ENCODE data around the gene TRA2A.

TRA2A gene

GRCh38 chr7:23531794-23532489 is at the start of gene TRA2A:
Gene TRA2A (minus strand): TSS chr7:23531981. CDS start chr7:23531824, 157 bp downstream.
- Histone ChIP-seq H3K4me3 (ENCODE audit: low read length) (peak within 1 kb of the TSS; percentile 89), H3K36me3 (ENCODE audit: control insufficient read depth, insufficient read depth, low read length) (no peaks in the 10 kb centered on the region), H3K9ac (ENCODE audit: low read length) (peak within 1 kb of the TSS; percentile 99), H3K27me3 (ENCODE audit: control insufficient read depth, insufficient read depth, low read length) (no peaks in the 10 kb centered on the region), H3K9me3 (ENCODE audit: control insufficient read depth, low read length) (no peaks in the 10 kb centered on the region), H3K4me1 (ENCODE audit: control insufficient read depth, insufficient read depth, low read length) (peaks cover 17% of the 10 kb centered on the region)

- Histone ChIP-seq H3K4me1 (ENCODE audit: control insufficient read depth, insufficient read depth, low read length) (no peaks in the 10 kb centered on the region), H3K27me3 (ENCODE audit: control insufficient read depth, insufficient read depth, low read length) (no peaks in the 10 kb centered on the region), H3K36me3 (ENCODE audit: control insufficient read depth, insufficient read depth, low read length) (no peaks in the 10 kb centered on the region), H3K9me3 (ENCODE audit: control insufficient read depth, low read length) (no peaks in the 10 kb centered on the region), H3K4me3 (ENCODE audit: low read length) (no peak overlapping the region), H3K9ac (ENCODE audit: low read length) (no peak overlapping the region)
Measured at GRCh38 chr7:23570592-23571200, 38.9 kb upstream of the TRA2A start.

- Histone ChIP-seq H3K27me3 (ENCODE audit: control insufficient read depth, insufficient read depth, low read length) (peaks cover 3% of the 10 kb centered on the region), H3K9me3 (ENCODE audit: control insufficient read depth, low read length) (no peaks in the 10 kb centered on the region), H3K36me3 (ENCODE audit: control insufficient read depth, insufficient read depth, low read length) (no peaks in the 10 kb centered on the region), H3K4me1 (ENCODE audit: control insufficient read depth, insufficient read depth, low read length) (no peaks in the 10 kb centered on the region), H3K9ac (ENCODE audit: low read length) (no peak overlapping the region), H3K4me3 (ENCODE audit: low read length) (no peak overlapping the region)
Measured at GRCh38 chr7:23558303-23558702, 26.5 kb upstream of the TRA2A start.

GRCh38 chr7:23547662-23548061 is 15.9 kb upstream of the TRA2A start:
- no peaks in the 10 kb centered on the region for H3K9me3 ChIP-seq (ENCODE audit: control insufficient read depth, low read length)
- H3K27me3 ChIP-seq (ENCODE audit: control insufficient read depth, insufficient read depth, low read length): no peaks in the 10 kb centered on the region
- H3K36me3 ChIP-seq (ENCODE audit: control insufficient read depth, insufficient read depth, low read length): no peaks in the 10 kb centered on the region
- H3K4me3 ChIP-seq (ENCODE audit: low read length): no peak overlapping the region
- H3K9ac ChIP-seq (ENCODE audit: low read length): no peak overlapping the region
- H3K4me1 ChIP-seq (ENCODE audit: control insufficient read depth, insufficient read depth, low read length): no peaks in the 10 kb centered on the region

GRCh38 chr7:23546897-23547572 is 15.3 kb upstream of the TRA2A start:
- no peaks in the 10 kb centered on the region for H3K9me3 ChIP-seq (ENCODE audit: control insufficient read depth, low read length)
- H3K36me3 ChIP-seq (ENCODE audit: control insufficient read depth, insufficient read depth, low read length): no peaks in the 10 kb centered on the region
- no peak overlapping the region for H3K4me3 ChIP-seq (ENCODE audit: low read length)
- no peaks in the 10 kb centered on the region for H3K27me3 ChIP-seq (ENCODE audit: control insufficient read depth, insufficient read depth, low read length)
- no peak overlapping the region for H3K9ac ChIP-seq (ENCODE audit: low read length)
- no peaks in the 10 kb centered on the region for H3K4me1 ChIP-seq (ENCODE audit: control insufficient read depth, insufficient read depth, low read length)

GRCh38 chr7:23545493-23545892 is 13.7 kb upstream of the TRA2A start:
- H3K4me1 ChIP-seq (ENCODE audit: control insufficient read depth, insufficient read depth, low read length): no peaks in the 10 kb centered on the region
- H3K9me3 ChIP-seq (ENCODE audit: control insufficient read depth, low read length): no peaks in the 10 kb centered on the region
- H3K36me3 ChIP-seq (ENCODE audit: control insufficient read depth, insufficient read depth, low read length): no peaks in the 10 kb centered on the region
- no peak overlapping the region for H3K9ac ChIP-seq (ENCODE audit: low read length)
- H3K27me3 ChIP-seq (ENCODE audit: control insufficient read depth, insufficient read depth, low read length): no peaks in the 10 kb centered on the region
- H3K4me3 ChIP-seq (ENCODE audit: low read length): no peak overlapping the region

GRCh38 chr7:23544913-23545354 is 13.2 kb upstream of the TRA2A start:
- Histone ChIP-seq H3K4me1 (ENCODE audit: control insufficient read depth, insufficient read depth, low read length) (no peaks in the 10 kb centered on the region), H3K27me3 (ENCODE audit: control insufficient read depth, insufficient read depth, low read length) (no peaks in the 10 kb centered on the region), H3K9me3 (ENCODE audit: control insufficient read depth, low read length) (no peaks in the 10 kb centered on the region), H3K9ac (ENCODE audit: low read length) (no peak overlapping the region), H3K4me3 (ENCODE audit: low read length) (no peak overlapping the region), H3K36me3 (ENCODE audit: control insufficient read depth, insufficient read depth, low read length) (no peaks in the 10 kb centered on the region)

GRCh38 chr7:23542752-23543151 is 11.0 kb upstream of the TRA2A start:
- no peaks in the 10 kb centered on the region for H3K9me3 ChIP-seq (ENCODE audit: control insufficient read depth, low read length)
- no peak overlapping the region for H3K4me3 ChIP-seq (ENCODE audit: low read length)
- H3K4me1 ChIP-seq (ENCODE audit: control insufficient read depth, insufficient read depth, low read length): no peaks in the 10 kb centered on the region
- H3K36me3 ChIP-seq (ENCODE audit: control insufficient read depth, insufficient read depth, low read length): no peaks in the 10 kb centered on the region
- no peak overlapping the region for H3K9ac ChIP-seq (ENCODE audit: low read length)
- H3K27me3 ChIP-seq (ENCODE audit: control insufficient read depth, insufficient read depth, low read length): no peaks in the 10 kb centered on the region

GRCh38 chr7:23539494-23539907 is 7.7 kb upstream of the TRA2A start:
- Histone ChIP-seq H3K9me3 (ENCODE audit: control insufficient read depth, low read length) (no peaks in the 10 kb centered on the region), H3K27me3 (ENCODE audit: control insufficient read depth, insufficient read depth, low read length) (no peaks in the 10 kb centered on the region), H3K4me3 (ENCODE audit: low read length) (no peak overlapping the region)

GRCh38 chr7:23538301-23538700 is 6.5 kb upstream of the TRA2A start:
- no peaks in the 10 kb centered on the region for H3K4me1 ChIP-seq (ENCODE audit: control insufficient read depth, insufficient read depth, low read length)
- no peaks in the 10 kb centered on the region for H3K27me3 ChIP-seq (ENCODE audit: control insufficient read depth, insufficient read depth, low read length)
- H3K9ac ChIP-seq (ENCODE audit: low read length): no peak overlapping the region
- H3K36me3 ChIP-seq (ENCODE audit: control insufficient read depth, insufficient read depth, low read length): no peaks in the 10 kb centered on the region
- H3K4me3 ChIP-seq (ENCODE audit: low read length): no peak overlapping the region
- no peaks in the 10 kb centered on the region for H3K9me3 ChIP-seq (ENCODE audit: control insufficient read depth, low read length)

More at GRCh38 chr7:23539494-23539907, 7.7 kb upstream of the TRA2A start:
- Histone ChIP-seq H3K36me3 (ENCODE audit: control insufficient read depth, insufficient read depth, low read length) (no peaks in the 10 kb centered on the region), H3K4me1 (ENCODE audit: control insufficient read depth, insufficient read depth, low read length) (no peaks in the 10 kb centered on the region), H3K9ac (ENCODE audit: low read length) (no peak overlapping the region)

- Histone ChIP-seq H3K27me3 (ENCODE audit: control insufficient read depth, insufficient read depth, low read length) (no peaks in the 10 kb centered on the region), H3K9me3 (ENCODE audit: control insufficient read depth, low read length) (no peaks in the 10 kb centered on the region), H3K36me3 (ENCODE audit: control insufficient read depth, insufficient read depth, low read length) (no peaks in the 10 kb centered on the region), H3K4me1 (ENCODE audit: control insufficient read depth, insufficient read depth, low read length) (peaks cover 12% of the 10 kb centered on the region), H3K9ac (ENCODE audit: low read length) (no peak overlapping the region), H3K4me3 (ENCODE audit: low read length) (no peak overlapping the region)
Measured at GRCh38 chr7:23533238-23533604, 1.4 kb upstream of the TRA2A start.

GRCh38 chr7:23532490-23533237 is 883 bp upstream of the TRA2A start:
- Histone ChIP-seq H3K4me3 (ENCODE audit: low read length) (peak overlapping the region; percentile 89), H3K27me3 (ENCODE audit: control insufficient read depth, insufficient read depth, low read length) (no peaks in the 10 kb centered on the region), H3K9me3 (ENCODE audit: control insufficient read depth, low read length) (no peaks in the 10 kb centered on the region), H3K9ac (ENCODE audit: low read length) (peak overlapping the region; percentile 99), H3K36me3 (ENCODE audit: control insufficient read depth, insufficient read depth, low read length) (no peaks in the 10 kb centered on the region), H3K4me1 (ENCODE audit: control insufficient read depth, insufficient read depth, low read length) (peaks cover 12% of the 10 kb centered on the region)
